PFSK-1 (cell line): Measurements from ENCODE around the gene ING1.

Experiments
- FOXP2 ChIP-seq: optimal IDR thresholded peaks from 2 replicates; pipeline ENCODE3; 2011; ENCODE audit warnings: borderline replicate concordance, control low read depth, inconsistent platforms; ENCODE audit not compliant: insufficient read depth; ENCODE audit errors: extremely low read length, extremely low read depth
- POLR2AphosphoS5 ChIP-seq: IDR thresholded peaks from 2 replicates; pipeline ENCODE4 v1.6.1; 2012; ENCODE audit warnings: low read depth, mild to moderate bottlenecking, control low read depth, low read length, moderate library complexity
- SIN3A ChIP-seq: IDR thresholded peaks from 2 replicates; pipeline ENCODE4 v1.6.1; 2012; ENCODE audit warnings: mild to moderate bottlenecking, low read length, moderate library complexity, borderline replicate concordance; ENCODE audit not compliant: insufficient read depth
- TAF1 ChIP-seq: IDR thresholded peaks from 2 replicates; pipeline ENCODE4 v1.6.1; 2012; ENCODE audit warnings: low read length, control low read depth, borderline replicate concordance; ENCODE audit not compliant: insufficient read depth
- TF ChIP-seq, protein P1 (sequence below), 2 experiments: IDR thresholded peaks; 2 replicates each; pipeline versions ENCODE4 v1.6.1 to v1.8.0; 2011 to 2012; ENCODE audit warnings: low read depth in 2 of 2, low read length in 2 of 2, control low read depth in 1 of 2, inconsistent platforms in 1 of 2, mild to moderate bottlenecking in 1 of 2, moderate library complexity in 1 of 2; ENCODE audit not compliant: insufficient read depth in 1 of 2

Gene ING1

DNA sequence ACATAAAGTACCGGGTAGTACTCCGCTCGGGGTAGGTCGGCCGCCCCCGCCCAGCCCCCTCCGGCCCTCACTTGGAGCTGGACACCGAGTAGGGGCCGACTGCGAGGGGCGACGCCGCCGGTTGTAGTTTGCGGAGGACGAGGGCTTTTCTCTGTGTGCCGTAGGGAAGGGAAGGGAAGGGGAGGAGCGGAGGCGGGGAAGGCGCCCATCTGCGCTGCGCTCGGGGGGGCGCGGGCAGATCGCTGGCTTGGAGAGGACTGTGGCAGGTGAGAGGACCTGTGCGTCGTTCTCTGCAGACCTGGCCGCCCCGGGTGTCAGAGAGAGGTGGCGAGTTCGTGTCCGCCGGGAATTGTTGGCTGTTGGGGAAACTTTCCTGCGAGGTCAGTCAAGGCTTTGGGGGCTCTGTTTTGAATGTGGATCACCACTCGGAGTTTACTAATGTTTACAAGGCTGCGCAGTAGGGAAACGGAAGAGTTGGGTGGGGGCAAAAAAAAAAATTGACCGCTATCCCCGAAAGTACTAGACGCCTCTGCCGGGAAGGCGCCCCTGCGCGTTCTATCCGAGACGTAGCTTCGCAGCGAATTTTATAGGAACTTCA, 1.4 kb downstream of the ING1 start:
- TF ChIP-seq TAF1 (peak; percentile 88), FOXP2 (no peak), SIN3A (peak; percentile 66; the same call in 1 of the 2 replicates), POLR2AphosphoS5 (peak; percentile 100)
- TF ChIP-seq, protein P1, sequence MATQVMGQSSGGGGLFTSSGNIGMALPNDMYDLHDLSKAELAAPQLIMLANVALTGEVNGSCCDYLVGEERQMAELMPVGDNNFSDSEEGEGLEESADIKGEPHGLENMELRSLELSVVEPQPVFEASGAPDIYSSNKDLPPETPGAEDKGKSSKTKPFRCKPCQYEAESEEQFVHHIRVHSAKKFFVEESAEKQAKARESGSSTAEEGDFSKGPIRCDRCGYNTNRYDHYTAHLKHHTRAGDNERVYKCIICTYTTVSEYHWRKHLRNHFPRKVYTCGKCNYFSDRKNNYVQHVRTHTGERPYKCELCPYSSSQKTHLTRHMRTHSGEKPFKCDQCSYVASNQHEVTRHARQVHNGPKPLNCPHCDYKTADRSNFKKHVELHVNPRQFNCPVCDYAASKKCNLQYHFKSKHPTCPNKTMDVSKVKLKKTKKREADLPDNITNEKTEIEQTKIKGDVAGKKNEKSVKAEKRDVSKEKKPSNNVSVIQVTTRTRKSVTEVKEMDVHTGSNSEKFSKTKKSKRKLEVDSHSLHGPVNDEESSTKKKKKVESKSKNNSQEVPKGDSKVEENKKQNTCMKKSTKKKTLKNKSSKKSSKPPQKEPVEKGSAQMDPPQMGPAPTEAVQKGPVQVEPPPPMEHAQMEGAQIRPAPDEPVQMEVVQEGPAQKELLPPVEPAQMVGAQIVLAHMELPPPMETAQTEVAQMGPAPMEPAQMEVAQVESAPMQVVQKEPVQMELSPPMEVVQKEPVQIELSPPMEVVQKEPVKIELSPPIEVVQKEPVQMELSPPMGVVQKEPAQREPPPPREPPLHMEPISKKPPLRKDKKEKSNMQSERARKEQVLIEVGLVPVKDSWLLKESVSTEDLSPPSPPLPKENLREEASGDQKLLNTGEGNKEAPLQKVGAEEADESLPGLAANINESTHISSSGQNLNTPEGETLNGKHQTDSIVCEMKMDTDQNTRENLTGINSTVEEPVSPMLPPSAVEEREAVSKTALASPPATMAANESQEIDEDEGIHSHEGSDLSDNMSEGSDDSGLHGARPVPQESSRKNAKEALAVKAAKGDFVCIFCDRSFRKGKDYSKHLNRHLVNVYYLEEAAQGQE (IDR thresholded peaks at IDR 0.05; ENCODE audit: insufficient read depth in 1 of 2, low read depth in 2 of 2, low read length in 2 of 2): 0 out of 4 replicates have a peak, but pooled peaks of 1 of the 2 experiments have one; percentile 31

DNA sequence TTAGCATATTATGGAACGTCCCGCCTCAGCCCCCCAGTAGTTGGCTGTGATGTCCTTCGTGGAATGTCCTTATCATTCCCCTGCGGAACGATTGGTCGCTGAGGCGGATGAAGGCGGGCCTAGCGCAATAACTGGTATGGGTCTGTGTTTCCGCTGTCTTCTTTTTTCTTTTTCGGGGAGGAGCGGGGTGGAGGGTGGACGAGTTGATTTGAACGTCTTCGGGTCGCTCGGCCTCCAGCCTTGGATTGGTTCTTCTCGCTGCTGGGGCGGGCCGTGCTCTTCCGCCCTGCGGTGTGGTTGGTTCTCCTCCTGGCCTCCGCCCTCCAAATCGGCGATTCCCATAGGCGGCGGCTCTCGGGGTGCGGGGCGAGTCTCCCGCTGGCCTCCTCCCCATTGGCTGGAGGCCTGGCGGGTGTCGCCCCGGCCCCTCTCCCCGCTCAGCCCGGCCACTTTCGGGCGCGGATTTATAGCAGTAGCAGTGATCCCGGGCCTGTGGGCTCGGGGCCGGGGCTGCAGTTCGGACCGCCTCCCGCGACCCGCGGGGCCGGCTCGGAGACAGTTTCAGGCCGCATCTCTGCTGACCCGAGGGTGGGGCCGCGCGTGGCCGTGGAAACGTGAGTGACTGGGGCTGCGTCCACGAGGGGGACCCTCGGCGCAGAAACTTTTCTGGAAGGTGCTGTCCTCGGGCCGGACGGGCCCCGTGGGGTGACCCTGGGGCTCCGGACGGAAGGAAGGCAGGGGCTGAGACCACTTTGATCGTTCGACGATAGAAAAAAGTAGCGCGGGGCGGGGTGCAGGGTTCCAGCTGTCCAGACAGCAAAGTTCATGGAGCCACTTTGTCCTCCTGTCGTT, 2.1 kb downstream of the ING1 start:
- TF ChIP-seq, protein P1 (IDR thresholded peaks at IDR 0.05; ENCODE audit: insufficient read depth in 1 of 2, low read depth in 2 of 2, low read length in 2 of 2): 0 out of 4 replicates have a peak, but pooled peaks of 1 of the 2 experiments have one; percentile 13
- TF ChIP-seq TAF1 (0 out of 2 replicates have a peak, but pooled peaks have one; percentile 50), FOXP2 (no peak), SIN3A (peak; percentile 29; the same call in 1 of the 2 replicates), POLR2AphosphoS5 (peak; percentile 64)

DNA sequence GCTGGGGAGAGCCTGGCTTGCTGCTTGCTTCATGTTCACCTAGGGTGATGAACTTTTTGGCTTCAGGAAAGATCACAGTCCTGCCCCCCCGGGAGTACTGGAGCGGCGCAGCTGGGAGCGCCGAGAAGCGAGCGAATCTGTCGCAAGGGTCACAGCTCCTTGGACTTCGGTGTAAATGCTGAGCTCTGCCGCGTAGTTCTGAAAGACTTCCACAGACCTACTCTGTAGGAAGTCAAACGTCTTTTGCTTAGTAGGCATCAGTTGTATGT, 2.7 kb downstream of the ING1 start:
- TF ChIP-seq TAF1: no peak
- TF ChIP-seq FOXP2: no peak
- TF ChIP-seq, protein P1 (IDR thresholded peaks at IDR 0.05; ENCODE audit: insufficient read depth in 1 of 2, low read depth in 2 of 2, low read length in 2 of 2): no peak
- no peak for TF ChIP-seq POLR2AphosphoS5
- TF ChIP-seq SIN3A: no peak

DNA sequence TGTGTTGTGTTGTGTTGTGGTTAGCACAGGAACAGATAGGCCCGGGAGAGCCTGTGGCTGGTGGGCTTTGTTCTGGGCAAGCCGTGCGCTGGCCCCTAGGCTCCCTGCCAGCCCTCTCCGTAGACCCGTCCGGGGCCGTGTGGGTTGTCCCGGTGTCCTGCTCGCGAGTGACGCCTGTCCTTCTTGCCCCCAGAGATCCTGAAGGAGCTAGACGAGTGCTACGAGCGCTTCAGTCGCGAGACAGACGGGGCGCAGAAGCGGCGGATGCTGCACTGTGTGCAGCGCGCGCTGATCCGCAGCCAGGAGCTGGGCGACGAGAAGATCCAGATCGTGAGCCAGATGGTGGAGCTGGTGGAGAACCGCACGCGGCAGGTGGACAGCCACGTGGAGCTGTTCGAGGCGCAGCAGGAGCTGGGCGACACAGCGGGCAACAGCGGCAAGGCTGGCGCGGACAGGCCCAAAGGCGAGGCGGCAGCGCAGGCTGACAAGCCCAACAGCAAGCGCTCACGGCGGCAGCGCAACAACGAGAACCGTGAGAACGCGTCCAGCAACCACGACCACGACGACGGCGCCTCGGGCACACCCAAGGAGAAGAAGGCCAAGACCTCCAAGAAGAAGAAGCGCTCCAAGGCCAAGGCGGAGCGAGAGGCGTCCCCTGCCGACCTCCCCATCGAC, 5.7 kb downstream of the ING1 start:
- TF ChIP-seq SIN3A (no peak), TAF1 (no peak), FOXP2 (no peak), POLR2AphosphoS5 (no peak)
- TF ChIP-seq, protein P1 (IDR thresholded peaks at IDR 0.05; ENCODE audit: insufficient read depth in 1 of 2, low read depth in 2 of 2, low read length in 2 of 2): no peak
